Activated CD8-positive, alpha-beta memory T cell treated with anti-CD3 and anti-CD28 coated beads, Interleukin-2, amount 10 ng/mL, durations not matched to agents 7 days and 5 days (primary cell): ENCODE data around the gene MTUS2. TPM values are rescaled to one million over a fixed set of nuclear protein-coding genes. Genes with fewer than 3 reads are reported as not detected.

Experiments
- ATAC-seq: fragments of 150-1000 bp; cut with Tn5 transposase; one replicate; pipeline ENCODE4 v1.10.0; 2021; ENCODE audit warnings: moderate library complexity
- CTCF ChIA-PET: fragments of 350-600 bp; sonication (Branson Sonifier 250); formaldehyde crosslinking; loops from one replicate; lab custom pipeline; 2021; ENCODE audit warnings: antibody characterized with exemption; lab: Charles Lee
- DNase-seq: peaks from one replicate; pipeline ENCODE4 v3.0.0-alpha.2; 2020
- H3K27ac Mint-ChIP-seq: one replicate; pipeline ENCODE4 v1.8.0; 2021; ENCODE audit warnings: mild to moderate bottlenecking, mixed read lengths
- H3K27me3 Mint-ChIP-seq: one replicate; pipeline ENCODE4 v1.8.0; 2021; ENCODE audit warnings: mixed read lengths
- H3K36me3 Mint-ChIP-seq: one replicate; pipeline ENCODE4 v1.8.0; 2021; ENCODE audit warnings: mild to moderate bottlenecking, mixed read lengths
- H3K4me1 Mint-ChIP-seq: one replicate; pipeline ENCODE4 v1.8.0; 2021; ENCODE audit warnings: mixed read lengths
- H3K4me3 Mint-ChIP-seq: one replicate; pipeline ENCODE4 v1.8.0; 2021; ENCODE audit warnings: mild to moderate bottlenecking, moderate library complexity, mixed read lengths
- H3K9me3 Mint-ChIP-seq: one replicate; pipeline ENCODE4 v1.8.0; 2022; ENCODE audit warnings: low read depth, mixed read lengths
- total RNA-seq, 2 experiments: library from RNA; stranded (reverse); gene quantifications; one replicate each; pipeline ENCODE4 v1.2.3, GENCODE V29; 2021

The MTUS2 gene
- total RNA-seq, 2 experiments from 2014 or later: not detected

GRCh38 chr13:29547153-29547552, 727.0 kb downstream of the MTUS2 start:
- H3K27ac Mint-ChIP-seq: no peak overlapping the region
- no peaks in the 10 kb centered on the region for H3K27me3 Mint-ChIP-seq
- no peaks in the 10 kb centered on the region for H3K9me3 Mint-ChIP-seq
- no peak for DNase-seq
- ATAC-seq: no peak
- CTCF ChIA-PET: interaction anchor here (1.1 kb wide), 1 partner anchor 16 kb away, joined by 3 read pairs; no protein-coding TSS in a partner anchor
- no peak overlapping the region for H3K4me3 Mint-ChIP-seq
- H3K4me1 Mint-ChIP-seq: peaks cover 25% of the 10 kb centered on the region
- peaks cover 33% of the 10 kb centered on the region for H3K36me3 Mint-ChIP-seq

GRCh38 chr13:29548722-29549121, 728.6 kb downstream of the MTUS2 start:
- H3K9me3 Mint-ChIP-seq: no peaks in the 10 kb centered on the region
- ATAC-seq: no peak
- CTCF ChIA-PET: no interaction called here
- no peak for DNase-seq
- no peaks in the 10 kb centered on the region for H3K27me3 Mint-ChIP-seq
- no peak overlapping the region for H3K4me3 Mint-ChIP-seq
- peaks cover 41% of the 10 kb centered on the region for H3K36me3 Mint-ChIP-seq
- no peak overlapping the region for H3K27ac Mint-ChIP-seq
- H3K4me1 Mint-ChIP-seq: peaks cover 12% of the 10 kb centered on the region

GRCh38 chr13:29550430-29550988, 730.4 kb downstream of the MTUS2 start:
- ATAC-seq (no peak), DNase-seq (no peak)
- CTCF ChIA-PET: interaction anchor here (1.9 kb wide), 1 partner anchor 42 kb away, joined by 4 read pairs; no protein-coding TSS in a partner anchor
- Mint-ChIP-seq H3K4me1 (no peaks in the 10 kb centered on the region), H3K4me3 (no peak overlapping the region), H3K9me3 (no peaks in the 10 kb centered on the region), H3K36me3 (peaks cover 41% of the 10 kb centered on the region), H3K27me3 (no peaks in the 10 kb centered on the region), H3K27ac (no peak overlapping the region)

GRCh38 chr13:29551214-29551613, 731.1 kb downstream of the MTUS2 start:
- Mint-ChIP-seq H3K4me3 (no peak overlapping the region), H3K4me1 (no peaks in the 10 kb centered on the region), H3K9me3 (no peaks in the 10 kb centered on the region), H3K27ac (no peak overlapping the region), H3K36me3 (peaks cover 39% of the 10 kb centered on the region), H3K27me3 (no peaks in the 10 kb centered on the region)
- CTCF ChIA-PET: no interaction called here
- ATAC-seq (no peak), DNase-seq (no peak)

Other genes starting within 250 kb of the MTUS2 start
- gene POMP, start 161.2 kb upstream of the MTUS2 start, total RNA-seq: 10 to 100 TPM; 66.2 to 93.1 TPM
- 1 to 10 TPM; 6.3 to 8.3 TPM for gene SLC46A3, start 101.4 kb upstream of the MTUS2 start, total RNA-seq